Panc1 (cell line): ENCODE results near the gene GUCD1. TPM values are rescaled to one million over a fixed set of nuclear protein-coding genes. Genes with fewer than 3 reads are reported as not detected.

Source experiments
- ATAC-seq: fragments of 200-7000 bp; cut with Tn5 transposase; 2 replicates; pipeline ENCODE4 v1.9.1; 2020; ENCODE audit warnings: mild to moderate bottlenecking, moderate library complexity
- BruUV-seq: library from RNA; stranded (reverse); fragments of 400-500 nt; replicated peaks from 2 replicates; lab custom pipeline; 2021; lab: Mats Ljungman, UMichigan
- CTCF ChIA-PET: fragments of 300-600 bp; sonication (Branson Sonifier 250); formaldehyde crosslinking; loops from one replicate; lab custom pipeline; 2022; ENCODE audit warnings: antibody characterized with exemption; lab: Charles Lee
- POLR2A ChIA-PET: fragments of 300-600 bp; sonication (Branson Sonifier 250); formaldehyde crosslinking; loops from one replicate; lab custom pipeline; 2022; ENCODE audit warnings: antibody characterized with exemption; lab: Charles Lee
- DNase-seq: peaks from one replicate; pipeline ENCODE4 v3.0.0-alpha.2; 2010; ENCODE audit warnings: low read depth, low spot score
- H3K27ac ChIP-seq: 2 replicates; pipeline ENCODE4 v1.5.1; 2011; ENCODE audit warnings: mild to moderate bottlenecking, low read length, inconsistent platforms
- H3K27me3 ChIP-seq: fragments of 200-500 bp; sonication (Bioruptor generic); 2 replicates; pipeline ENCODE4 v1.6.0; 2014; ENCODE audit warnings: low read length, inconsistent platforms; ENCODE audit not compliant: control insufficient read depth, insufficient read depth
- H3K36me3 ChIP-seq: fragments of 200-500 bp; sonication (Bioruptor generic); 2 replicates; pipeline ENCODE4 v1.5.1; 2014; ENCODE audit warnings: inconsistent platforms, mild to moderate bottlenecking, low read length, moderate library complexity; ENCODE audit not compliant: control insufficient read depth, insufficient read depth
- H3K4me1 ChIP-seq: 2 replicates; pipeline ENCODE4 v1.5.1; 2011; ENCODE audit warnings: inconsistent platforms, mild to moderate bottlenecking, low read length, moderate library complexity; ENCODE audit not compliant: control insufficient read depth, insufficient read depth
- H3K4me3 ChIP-seq, 2 experiments: 2 replicates each; pipeline ENCODE4 v1.5.1; 2011 to 2012; ENCODE audit warnings: low read depth in 2 of 2, low read length in 2 of 2, mild to moderate bottlenecking in 2 of 2, inconsistent platforms in 1 of 2, moderate library complexity in 1 of 2
- H3K9me3 ChIP-seq: fragments of 200-500 bp; sonication (Bioruptor generic); 2 replicates; pipeline ENCODE4 v1.5.1; 2014; ENCODE audit warnings: low read depth, mild to moderate bottlenecking, inconsistent platforms, low read length, moderate library complexity; ENCODE audit not compliant: control insufficient read depth, insufficient read depth
- CTCF ChIP-seq: fragments of 450-650 bp; IDR thresholded peaks from 2 replicates; pipeline ENCODE4 v1.5.1; 2017; ENCODE audit warnings: mild to moderate bottlenecking
- POLR2AphosphoS5 ChIP-seq: IDR thresholded peaks from 2 replicates; pipeline ENCODE4 v1.6.1; 2012; ENCODE audit warnings: mild to moderate bottlenecking, low read depth, low read length, moderate library complexity
- REST ChIP-seq, 2 experiments: IDR thresholded peaks; 2 replicates each; pipeline ENCODE4 v1.6.1; 2011 to 2012; ENCODE audit warnings: low read depth in 2 of 2, control low read depth in 1 of 2, low read length in 1 of 2, mild to moderate bottlenecking in 1 of 2, moderate library complexity in 1 of 2; ENCODE audit not compliant: insufficient read depth in 1 of 2
- SIN3A ChIP-seq: IDR thresholded peaks from 2 replicates; pipeline ENCODE4 v1.6.1; 2012; ENCODE audit warnings: low read depth, mild to moderate bottlenecking, low read length, moderate library complexity, borderline replicate concordance; ENCODE audit not compliant: insufficient read depth
- TCF7L2 ChIP-seq: IDR thresholded peaks from 2 replicates; pipeline ENCODE4 v1.6.1; 2011; ENCODE audit warnings: mild to moderate bottlenecking, low read depth, low read length, inconsistent platforms
- in situ Hi-C: cut with HindIII; loops from 2 replicates; pipeline ENCODE4 v1.10.0; 2016; ENCODE audit warnings: low sequenced_read_pairs, low pct_unique_long_range_greater_than_20kb
- intact Hi-C: fragments of 100-400 bp; cut with micrococcal nuclease; formaldehyde crosslinking; loops from one replicate; pipeline ENCODE4 v1.10.0; 2022; ENCODE audit not compliant: unreplicated experiment
- total RNA-seq: library from RNA; stranded (reverse); gene quantifications from one replicate; pipeline ENCODE4 v1.2.1, GENCODE V29; 2021; ENCODE audit not compliant: unreplicated experiment

The GUCD1 gene
- total RNA-seq, 1 experiment from 2014 or later, result 97.7 TPM

- in situ Hi-C loops (no loop called here), intact Hi-C loops (no loop called here)
- BruUV-seq, result no TSS peak
- Histone ChIP-seq H3K4me1 (peaks cover 3% of the 10 kb centered on the region), H3K9me3 (no peaks in the 10 kb centered on the region), H3K36me3 (no peaks in the 10 kb centered on the region), H3K4me3 (no peak overlapping the region), H3K27me3 (no peaks in the 10 kb centered on the region), H3K27ac (no peak overlapping the region)
- CTCF ChIA-PET, result no interaction called here
- no peak for DNase-seq
- TF ChIP-seq TCF7L2 (no peak), REST (IDR thresholded peaks at IDR 0.05; ENCODE audit: insufficient read depth in 1 of 2, low read depth in 2 of 2, low read length in 1 of 2) (no peak), POLR2AphosphoS5 (no peak), SIN3A (no peak), CTCF (no peak)
- no peak for ATAC-seq
- POLR2A ChIA-PET, result interaction anchor here (0.7 kb wide), 1 partner anchor 8 kb away, joined by 4 read pairs; no protein-coding TSS in a partner anchor
Observed at GRCh38 chr22:24517446-24517845, 37.5 kb downstream of the GUCD1 start.

- CTCF ChIA-PET, result no interaction called here
- Histone ChIP-seq H3K4me1 (peaks cover 3% of the 10 kb centered on the region; the same call in 1 of the 2 replicates), H3K27me3 (no peaks in the 10 kb centered on the region), H3K36me3 (no peaks in the 10 kb centered on the region), H3K9me3 (no peaks in the 10 kb centered on the region), H3K4me3 (no peak overlapping the region), H3K27ac (no peak overlapping the region)
- BruUV-seq, result no TSS peak
- intact Hi-C loops (no loop called here), in situ Hi-C loops (no loop called here)
- TF ChIP-seq TCF7L2, result no peak
- POLR2A ChIA-PET, result no interaction called here
- peak; percentile 72 for ATAC-seq
- no peak for DNase-seq
Observed at GRCh38 chr22:24516301-24516737, 38.6 kb downstream of the GUCD1 start.

GRCh38 chr22:24515027-24515338, 40.0 kb downstream of the GUCD1 start:
- DNase-seq, result no peak
- no peak for ATAC-seq
- ChIA-PET POLR2A (no interaction called here), CTCF (no interaction called here)
- no peaks in the 10 kb centered on the region for H3K27me3 ChIP-seq
- no TSS peak for BruUV-seq
- in situ Hi-C loops, result no loop called here
- no peak overlapping the region for H3K4me3 ChIP-seq
- H3K4me1 ChIP-seq, result peaks cover 3% of the 10 kb centered on the region; the same call in 1 of the 2 replicates
- intact Hi-C loops, result no loop called here
- no peaks in the 10 kb centered on the region for H3K9me3 ChIP-seq
- TF ChIP-seq TCF7L2, result no peak
- no peak overlapping the region for H3K27ac ChIP-seq
- no peaks in the 10 kb centered on the region for H3K36me3 ChIP-seq
